Naive thymus-derived CD4-positive, alpha-beta T cell (primary cell): ENCODE data around the gene HMGN4. TPM values are rescaled to one million over a fixed set of nuclear protein-coding genes. Genes with fewer than 3 reads are reported as not detected.

Experiments
- ATAC-seq: fragments of 150-1000 bp; cut with Tn5 transposase; 2 replicates; pipeline ENCODE4 v1.10.0; 2021; ENCODE audit warnings: mild to moderate bottlenecking, moderate library complexity
- CTCF ChIA-PET: fragments of 350-600 bp; sonication (Branson Sonifier 250); formaldehyde crosslinking; loops from one replicate; lab custom pipeline; 2021; ENCODE audit warnings: antibody characterized with exemption; lab: Charles Lee
- POLR2A ChIA-PET: fragments of 350-600 bp; sonication (Branson Sonifier 250); formaldehyde crosslinking; loops from one replicate; lab custom pipeline; 2021; ENCODE audit warnings: antibody characterized with exemption, inconsistent platforms; lab: Charles Lee
- DNase-seq, 9 donors: peaks; one replicate each; pipeline versions ENCODE4 v3.0.0 to v3.0.0-alpha.2; 2020 to 2022; ENCODE audit warnings: mixed read lengths in 1 of 9
- H3K27ac ChIP-seq: one replicate; pipeline ENCODE4 v1.7.0; 2013; ENCODE audit warnings: mild to moderate bottlenecking, low read depth, low read length, moderate library complexity
- H3K27me3 ChIP-seq, 2 donors: one replicate each; pipeline ENCODE4 v1.7.0; 2013; ENCODE audit warnings: low read length in 2 of 2, mild to moderate bottlenecking in 2 of 2, moderate library complexity in 2 of 2; ENCODE audit not compliant: control insufficient read depth in 2 of 2, insufficient read depth in 2 of 2
- H3K36me3 ChIP-seq, 3 experiments: 1 replicate in 2 of 3; 2 replicates in 1 of 3; pipeline ENCODE4 v1.7.0; 2013; ENCODE audit warnings: low read length in 3 of 3, mild to moderate bottlenecking in 3 of 3, moderate library complexity in 1 of 3; ENCODE audit not compliant: insufficient read depth in 3 of 3, control insufficient read depth in 2 of 3
- H3K4me1 ChIP-seq, 2 donors: one replicate each; pipeline ENCODE4 v1.7.0; 2013; ENCODE audit warnings: low read length in 2 of 2, mild to moderate bottlenecking in 2 of 2, moderate library complexity in 1 of 2; ENCODE audit not compliant: control insufficient read depth in 2 of 2, insufficient read depth in 2 of 2
- H3K4me3 ChIP-seq: 2 replicates; pipeline ENCODE4 v1.7.0; 2013; ENCODE audit warnings: mild to moderate bottlenecking, low read length
- H3K9me3 ChIP-seq, 3 experiments: 1 replicate in 2 of 3; 2 replicates in 1 of 3; pipeline ENCODE4 v1.7.0; 2013; ENCODE audit warnings: low read length in 3 of 3; ENCODE audit not compliant: control insufficient read depth in 2 of 3
- H3K27ac Mint-ChIP-seq, 9 donors: one replicate each; pipeline ENCODE4 v1.8.0; 2020 to 2022; ENCODE audit warnings: mixed read lengths in 9 of 9, mild to moderate bottlenecking in 8 of 9, moderate library complexity in 5 of 9, inconsistent platforms in 2 of 9
- H3K27me3 Mint-ChIP-seq, 5 donors: one replicate each; pipeline ENCODE4 v1.8.0; 2021 to 2022; ENCODE audit warnings: mixed read lengths in 5 of 5, mild to moderate bottlenecking in 1 of 5
- H3K36me3 Mint-ChIP-seq, 5 donors: one replicate each; pipeline ENCODE4 v1.8.0; 2020 to 2022; ENCODE audit warnings: mixed read lengths in 5 of 5, mild to moderate bottlenecking in 3 of 5, inconsistent platforms in 1 of 5
- H3K4me1 Mint-ChIP-seq, 7 donors: one replicate each; pipeline ENCODE4 v1.8.0; 2020 to 2022; ENCODE audit warnings: mixed read lengths in 7 of 7, mild to moderate bottlenecking in 3 of 7, inconsistent platforms in 1 of 7
- H3K4me3 Mint-ChIP-seq, 10 donors: one replicate each; pipeline ENCODE4 v1.8.0; 2020 to 2022; ENCODE audit warnings: mild to moderate bottlenecking in 10 of 10, mixed read lengths in 10 of 10, moderate library complexity in 6 of 10, inconsistent platforms in 2 of 10
- H3K9me3 Mint-ChIP-seq, 11 donors: one replicate each; pipeline ENCODE4 v1.8.0; 2020 to 2022; ENCODE audit warnings: mixed read lengths in 11 of 11, mild to moderate bottlenecking in 4 of 11, inconsistent platforms in 1 of 11, moderate library complexity in 1 of 11
- intact Hi-C, 2 donors: fragments of 100-400 bp; cut with micrococcal nuclease; formaldehyde crosslinking; loops; one replicate each; pipeline ENCODE4 v1.15.1; 2023
- polyA plus RNA-seq, 2 donors: library from polyadenylated mRNA; unstranded; fragments of 300-500 nt; fragmentation: Illumina TruSeq; gene quantifications; one replicate each; pipeline ENCODE4 v1.2.3, GENCODE V29; 2021
- total RNA-seq, 6 experiments: library from RNA in 5 of 6; stranded (reverse) in 5 of 6; gene quantifications; 1 replicate in 5 of 6; 2 replicates in 1 of 6; pipeline ENCODE4 v1.2.3 and lab custom pipeline; 2021 to 2026

Gene HMGN4
- total and polyA plus RNA-seq, 7 experiments from 2014 or later: 37.6 to 154 (median 90.2) TPM

DNA sequence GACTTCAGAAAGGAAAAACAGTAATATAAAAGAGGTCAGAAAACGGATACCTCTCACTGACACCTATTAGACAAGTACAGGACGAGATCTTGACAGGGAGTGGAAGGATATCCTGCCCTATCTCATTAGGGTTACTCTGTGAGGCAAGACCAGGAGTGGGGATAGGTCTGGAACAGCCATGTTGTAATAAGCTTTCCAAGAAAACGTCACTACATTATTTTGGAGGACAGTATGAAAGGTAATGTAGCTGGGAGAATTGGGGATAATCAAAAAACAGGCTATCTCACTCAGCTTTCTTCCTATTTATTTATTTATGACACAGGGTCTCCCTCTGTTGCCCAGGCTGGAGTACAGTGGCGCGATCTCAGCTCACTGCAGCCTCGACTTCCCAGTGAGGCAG, 25.3 kb downstream of the HMGN4 start:
- no peaks in the 10 kb centered on the region for H3K36me3 ChIP-seq
- no peaks in the 10 kb centered on the region for H3K9me3 ChIP-seq
- H3K27me3 ChIP-seq: no peaks in the 10 kb centered on the region
- Mint-ChIP-seq H3K36me3 (peaks cover 0 to 2% (median 0%) of the 10 kb centered on the region in 5 donors), H3K9me3 (peaks cover 0 to 6% (median 0%) of the 10 kb centered on the region in 11 donors), H3K27me3 (peaks cover 0 to 16% (median 0%) of the 10 kb centered on the region in 5 donors), H3K27ac (no peak overlapping the region), H3K4me3 (no peak overlapping the region), H3K4me1 (peaks cover 0 to 12% (median 2%) of the 10 kb centered on the region in 7 donors)
- ChIA-PET POLR2A (interaction anchor here (0.7 to 8.7 kb wide), 4 partner anchors 9 to 222 kb away, joined by 3 to 83 read pairs (median 4); partner anchors contain the start of gene HMGN4), CTCF (interaction anchor here (0.5 to 2.1 kb wide), 2 partner anchors 9 to 218 kb away, joined by 3 to 4 read pairs; no protein-coding TSS in a partner anchor)
- H3K4me3 ChIP-seq: no peak overlapping the region
- intact Hi-C loops: no loop called here
- DNase-seq (no peak), ATAC-seq (no peak)
- no peaks in the 10 kb centered on the region for H3K4me1 ChIP-seq
- no peak overlapping the region for H3K27ac ChIP-seq

- Histone ChIP-seq H3K4me3 (peak overlapping the region; percentile 90), H3K36me3 (no peaks in the 10 kb centered on the region), H3K27ac (peak overlapping the region; percentile 74), H3K9me3 (no peaks in the 10 kb centered on the region), H3K4me1 (peaks cover 0 to 3% of the 10 kb centered on the region in 2 donors), H3K27me3 (no peaks in the 10 kb centered on the region)
- H3K27me3 Mint-ChIP-seq: peaks cover 0 to 12% (median 0%) of the 10 kb centered on the region in 5 donors
- H3K27ac Mint-ChIP-seq: peak overlapping the region; percentile 96 to 100 (median 99)
- peak; percentile 96 to 99 (median 98) for DNase-seq
- H3K9me3 Mint-ChIP-seq: peaks cover 0 to 20% (median 0%) of the 10 kb centered on the region in 11 donors
- H3K4me1 Mint-ChIP-seq: peaks cover 11 to 42% (median 26%) of the 10 kb centered on the region in 7 donors
- peaks cover 0 to 6% (median 0%) of the 10 kb centered on the region in 5 donors for H3K36me3 Mint-ChIP-seq
- CTCF ChIA-PET: interaction anchor here (0.5 to 3.2 kb wide), 21 partner anchors 12 to 591 kb away, joined by 3 to 32 read pairs (median 4); a partner anchor contains a TSS
- peak; percentile 84 for ATAC-seq
- intact Hi-C loops: loop anchor here (1.0 kb wide), 14 partner anchors 15 to 398 kb away; partner anchors contain the start of gene BTN3A1 (in 1 of the 2)
- H3K4me3 Mint-ChIP-seq: peak overlapping the region; percentile 90 to 100 (median 95)
- POLR2A ChIA-PET: interaction anchor here (0.6 to 8.7 kb wide), 39 partner anchors 8 to 1303 kb away, joined by 3 to 83 read pairs (median 4); partner anchors contain the start of gene HMGN4
Observed at GRCh38 chr6:26568601-26569432, 30.7 kb downstream of the HMGN4 start.

- intact Hi-C loops: loop anchor here (1.0 kb wide), 2 partner anchors 228 to 394 kb away; no protein-coding TSS in a partner anchor
- H3K9me3 ChIP-seq: no peaks in the 10 kb centered on the region
- no peak overlapping the region for H3K27ac ChIP-seq
- H3K27ac Mint-ChIP-seq: peak overlapping the region; percentile 96 to 100 (median 99)
- H3K36me3 ChIP-seq: no peaks in the 10 kb centered on the region
- H3K36me3 Mint-ChIP-seq: peaks cover 0 to 6% (median 0%) of the 10 kb centered on the region in 5 donors
- H3K4me1 Mint-ChIP-seq: peaks cover 11 to 40% (median 26%) of the 10 kb centered on the region in 7 donors
- ATAC-seq (no peak), DNase-seq (no peak)
- H3K4me3 ChIP-seq: peak overlapping the region; percentile 90
- H3K27me3 ChIP-seq: no peaks in the 10 kb centered on the region
- peak overlapping the region; percentile 90 to 100 (median 95) for H3K4me3 Mint-ChIP-seq
- H3K4me1 ChIP-seq: peaks cover 0 to 3% of the 10 kb centered on the region in 2 donors
- H3K9me3 Mint-ChIP-seq: peaks cover 0 to 20% (median 0%) of the 10 kb centered on the region in 11 donors
- peaks cover 0 to 12% (median 0%) of the 10 kb centered on the region in 5 donors for H3K27me3 Mint-ChIP-seq
- CTCF ChIA-PET: interaction anchor here (0.7 to 3.2 kb wide), 14 partner anchors 13 to 591 kb away, joined by 3 to 32 read pairs (median 3); a partner anchor contains a TSS
- POLR2A ChIA-PET: interaction anchor here (0.6 to 8.7 kb wide), 29 partner anchors 7 to 1269 kb away, joined by 3 to 83 read pairs (median 5); partner anchors contain the start of gene HMGN4
Observed at GRCh38 chr6:26569433-26569764, 31.2 kb downstream of the HMGN4 start.

DNA sequence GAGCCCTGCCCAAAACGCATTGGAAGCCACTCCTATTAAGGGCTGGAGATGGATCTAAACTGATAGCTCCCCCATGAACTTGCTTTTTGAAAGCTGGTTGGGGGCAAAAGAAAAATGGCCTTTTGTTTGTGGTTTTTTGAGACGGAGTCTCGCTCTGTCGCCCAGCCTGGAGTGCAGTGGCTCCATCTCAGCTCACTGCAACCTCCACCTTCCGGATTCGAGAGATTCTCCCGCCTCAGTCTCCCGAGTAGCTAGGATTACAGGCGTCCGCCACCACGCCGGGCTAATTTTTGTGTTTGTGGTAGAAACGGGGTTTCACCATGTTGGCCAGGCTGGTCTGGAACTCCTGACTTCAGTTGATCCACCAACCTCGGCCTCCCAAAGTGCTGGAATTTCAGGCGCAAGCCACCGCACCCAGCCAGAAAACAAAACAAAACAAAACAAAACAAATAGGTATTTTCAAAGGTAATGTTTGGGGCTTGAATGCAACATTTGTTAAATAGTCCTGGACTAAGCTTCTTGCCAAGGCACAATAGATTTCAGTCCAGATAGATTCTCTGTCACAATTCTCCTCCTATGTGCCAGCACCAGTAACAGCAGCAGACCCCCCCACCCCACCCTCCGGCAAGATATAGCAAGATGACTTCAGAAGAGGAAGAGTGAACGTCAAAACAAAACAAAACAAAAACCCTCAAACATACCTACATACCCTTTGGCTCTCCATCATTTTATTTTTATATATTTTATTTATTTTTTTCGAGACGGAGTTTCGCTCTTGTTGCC, 32.1 kb downstream of the HMGN4 start:
- H3K27ac ChIP-seq: no peak overlapping the region
- H3K4me3 Mint-ChIP-seq: no peak overlapping the region
- no peaks in the 10 kb centered on the region for H3K27me3 ChIP-seq
- H3K9me3 Mint-ChIP-seq: peaks cover 0 to 20% (median 0%) of the 10 kb centered on the region in 11 donors
- peak overlapping the region in 1 of 9 donors; percentile 97 for H3K27ac Mint-ChIP-seq
- H3K27me3 Mint-ChIP-seq: peaks cover 0 to 12% (median 0%) of the 10 kb centered on the region in 5 donors
- peaks cover 0 to 3% of the 10 kb centered on the region in 2 donors for H3K4me1 ChIP-seq
- H3K36me3 ChIP-seq: no peaks in the 10 kb centered on the region
- ChIA-PET POLR2A (interaction anchor here (0.6 to 8.7 kb wide), 14 partner anchors 16 to 583 kb away, joined by 3 to 83 read pairs (median 12); partner anchors contain the start of gene HMGN4), CTCF (interaction anchor here (0.6 to 3.2 kb wide), 10 partner anchors 13 to 354 kb away, joined by 3 to 32 read pairs (median 4); a partner anchor contains a TSS)
- intact Hi-C loops: loop anchor here in 1 of 2 donors (10.0 kb wide), 1 partner anchor 1325 kb away; a partner anchor contains a TSS
- H3K9me3 ChIP-seq: no peaks in the 10 kb centered on the region
- H3K4me1 Mint-ChIP-seq: peaks cover 11 to 40% (median 26%) of the 10 kb centered on the region in 7 donors
- ATAC-seq (no peak), DNase-seq (no peak)
- H3K4me3 ChIP-seq: no peak overlapping the region
- H3K36me3 Mint-ChIP-seq: peaks cover 0 to 6% (median 0%) of the 10 kb centered on the region in 5 donors

DNA sequence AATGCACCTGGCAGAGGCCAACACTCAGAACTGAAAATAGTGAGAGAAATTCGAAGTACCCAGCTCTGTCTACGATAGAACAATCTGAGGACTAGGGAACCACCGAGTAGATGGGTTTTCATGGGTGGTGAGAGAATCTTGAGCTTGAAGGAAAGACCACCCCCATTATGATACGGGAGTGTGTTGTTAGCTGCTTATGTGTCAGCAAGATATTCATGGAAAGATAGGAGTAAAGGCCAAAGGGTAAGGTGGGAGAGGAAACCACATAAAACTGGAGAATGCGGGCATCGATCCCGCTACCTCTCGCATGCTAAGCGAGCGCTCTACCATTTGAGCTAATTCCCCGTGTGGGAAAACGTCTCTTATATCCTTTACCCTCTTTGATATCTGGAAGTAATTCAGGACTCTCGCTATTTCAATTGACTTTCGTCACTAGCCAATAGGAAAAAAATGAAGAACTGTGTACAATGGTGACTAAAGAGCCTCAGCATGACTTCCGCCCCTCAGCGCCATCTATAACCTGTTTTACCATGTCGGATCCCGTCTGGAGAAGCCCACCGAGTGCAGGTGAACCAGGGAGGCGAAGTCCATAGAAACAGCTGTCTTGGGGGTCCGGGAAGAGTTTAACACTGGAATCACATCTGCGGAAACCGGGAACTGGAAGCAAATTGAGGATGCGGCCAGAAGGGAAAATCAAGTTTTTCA, 33.6 kb downstream of the HMGN4 start:
- Histone ChIP-seq H3K4me1 (peaks cover 0 to 3% of the 10 kb centered on the region in 2 donors), H3K9me3 (no peaks in the 10 kb centered on the region), H3K36me3 (no peaks in the 10 kb centered on the region), H3K4me3 (peak overlapping the region; percentile 57), H3K27ac (peak overlapping the region; percentile 4), H3K27me3 (no peaks in the 10 kb centered on the region)
- DNase-seq: peak; percentile 29 to 74 (median 67)
- H3K36me3 Mint-ChIP-seq: peaks cover 0 to 6% (median 0%) of the 10 kb centered on the region in 5 donors
- peaks cover 0 to 12% (median 0%) of the 10 kb centered on the region in 5 donors for H3K27me3 Mint-ChIP-seq
- H3K9me3 Mint-ChIP-seq: peaks cover 0 to 21% (median 0%) of the 10 kb centered on the region in 11 donors
- H3K4me1 Mint-ChIP-seq: peaks cover 16 to 45% (median 32%) of the 10 kb centered on the region in 7 donors
- ChIA-PET POLR2A (interaction anchor here (0.6 to 4.4 kb wide), 9 partner anchors 18 to 528 kb away, joined by 3 to 25 read pairs (median 5); partner anchors contain the start of genes ABT1 and HMGN4), CTCF (interaction anchor here (0.6 to 2.6 kb wide), 7 partner anchors 23 to 613 kb away, joined by 3 to 25 read pairs (median 4); no protein-coding TSS in a partner anchor)
- H3K4me3 Mint-ChIP-seq: peak overlapping the region; percentile 83 to 93 (median 89)
- intact Hi-C loops: loop anchor here (1.0 to 10.0 kb wide), 3 partner anchors 17 to 1323 kb away; partner anchors contain the start of gene ABT1 (in 2 of the 2)
- peak overlapping the region; percentile 77 to 96 (median 89) for H3K27ac Mint-ChIP-seq
- ATAC-seq: peak; percentile 67
